ENCODE results near the gene SAP30BP.

Gene SAP30BP

DNA sequence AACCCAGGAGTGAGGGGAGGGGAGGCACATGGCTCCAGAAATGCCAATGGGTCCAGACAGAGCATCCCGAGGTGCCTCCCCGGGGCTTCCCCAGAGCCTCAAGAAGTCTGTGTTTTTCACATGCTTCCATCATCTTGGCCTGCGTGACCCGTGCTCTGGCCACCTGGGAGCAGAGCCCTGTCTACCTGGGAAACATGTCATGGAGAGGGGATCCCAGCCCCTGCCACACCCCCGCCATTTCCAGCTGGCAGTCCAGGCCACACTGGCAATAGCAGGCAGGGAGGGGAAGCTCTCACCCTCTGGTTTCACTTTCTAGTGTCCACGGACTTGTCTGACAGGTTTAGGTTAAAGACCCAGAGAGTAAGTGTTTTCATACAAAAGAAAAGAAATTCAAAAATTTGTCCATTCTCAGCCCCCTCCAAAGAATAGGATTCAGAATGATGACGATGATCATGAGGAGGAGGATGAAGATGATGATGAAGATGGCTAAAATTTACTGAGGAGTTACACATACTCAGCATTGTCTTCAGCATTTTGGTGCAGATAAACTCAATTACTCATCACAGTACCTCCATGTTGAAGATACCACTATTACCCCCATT is 24.9 kb upstream of the SAP30BP start:
- peak overlapping the region; percentile 78 for H3K4me3 ChIP-seq (ENCODE audit: low read depth, low read length)
- H2AFZ ChIP-seq: no peak overlapping the region
- H3K27me3 ChIP-seq (ENCODE audit: control insufficient read depth, insufficient read depth, low read length): no peaks in the 10 kb centered on the region
- H3K4me2 ChIP-seq (ENCODE audit: low read length): peak overlapping the region; percentile 78
- H3K4me1 ChIP-seq: peaks cover 62% of the 10 kb centered on the region
- TF ChIP-seq, protein P1, sequence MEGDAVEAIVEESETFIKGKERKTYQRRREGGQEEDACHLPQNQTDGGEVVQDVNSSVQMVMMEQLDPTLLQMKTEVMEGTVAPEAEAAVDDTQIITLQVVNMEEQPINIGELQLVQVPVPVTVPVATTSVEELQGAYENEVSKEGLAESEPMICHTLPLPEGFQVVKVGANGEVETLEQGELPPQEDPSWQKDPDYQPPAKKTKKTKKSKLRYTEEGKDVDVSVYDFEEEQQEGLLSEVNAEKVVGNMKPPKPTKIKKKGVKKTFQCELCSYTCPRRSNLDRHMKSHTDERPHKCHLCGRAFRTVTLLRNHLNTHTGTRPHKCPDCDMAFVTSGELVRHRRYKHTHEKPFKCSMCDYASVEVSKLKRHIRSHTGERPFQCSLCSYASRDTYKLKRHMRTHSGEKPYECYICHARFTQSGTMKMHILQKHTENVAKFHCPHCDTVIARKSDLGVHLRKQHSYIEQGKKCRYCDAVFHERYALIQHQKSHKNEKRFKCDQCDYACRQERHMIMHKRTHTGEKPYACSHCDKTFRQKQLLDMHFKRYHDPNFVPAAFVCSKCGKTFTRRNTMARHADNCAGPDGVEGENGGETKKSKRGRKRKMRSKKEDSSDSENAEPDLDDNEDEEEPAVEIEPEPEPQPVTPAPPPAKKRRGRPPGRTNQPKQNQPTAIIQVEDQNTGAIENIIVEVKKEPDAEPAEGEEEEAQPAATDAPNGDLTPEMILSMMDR (IDR thresholded peaks at IDR 0.05): no peak
- H3K79me2 ChIP-seq: peaks cover 5% of the 10 kb centered on the region
- H3K27ac ChIP-seq: peak overlapping the region; percentile 83
- H3K36me3 ChIP-seq (ENCODE audit: control insufficient read depth, insufficient read depth, low read length): no peaks in the 10 kb centered on the region
- H3K9me3 ChIP-seq (ENCODE audit: control insufficient read depth, low read length): no peaks in the 10 kb centered on the region
- H3K9ac ChIP-seq: no peak overlapping the region

- H3K9me3 ChIP-seq (ENCODE audit: control insufficient read depth, low read length): no peaks in the 10 kb centered on the region
- H2AFZ ChIP-seq: peak overlapping the region; percentile 4
- H3K9ac ChIP-seq: no peak overlapping the region
- H3K27me3 ChIP-seq (ENCODE audit: control insufficient read depth, insufficient read depth, low read length): no peaks in the 10 kb centered on the region
- peak overlapping the region; percentile 83 for H3K27ac ChIP-seq
- no peaks in the 10 kb centered on the region for H3K36me3 ChIP-seq (ENCODE audit: control insufficient read depth, insufficient read depth, low read length)
- TF ChIP-seq, protein P1 (IDR thresholded peaks at IDR 0.05): no peak
- peak overlapping the region; percentile 78 for H3K4me3 ChIP-seq (ENCODE audit: low read depth, low read length)
- H3K4me2 ChIP-seq (ENCODE audit: low read length): peak overlapping the region; percentile 78
- peaks cover 5% of the 10 kb centered on the region for H3K79me2 ChIP-seq
- H3K4me1 ChIP-seq: peaks cover 62% of the 10 kb centered on the region
These were observed 24.1 kb upstream of the SAP30BP start for GRCh38 chr17:75642784-75643642.

- no peak overlapping the region for H3K9ac ChIP-seq
- no peak overlapping the region for H3K4me3 ChIP-seq (ENCODE audit: low read depth, low read length)
- H3K79me2 ChIP-seq: peaks cover 3% of the 10 kb centered on the region
- peaks cover 61% of the 10 kb centered on the region for H3K4me1 ChIP-seq
- no peak overlapping the region for H2AFZ ChIP-seq
- no peaks in the 10 kb centered on the region for H3K36me3 ChIP-seq (ENCODE audit: control insufficient read depth, insufficient read depth, low read length)
- no peaks in the 10 kb centered on the region for H3K27me3 ChIP-seq (ENCODE audit: control insufficient read depth, insufficient read depth, low read length)
- H3K4me2 ChIP-seq (ENCODE audit: low read length): no peak overlapping the region
- H3K9me3 ChIP-seq (ENCODE audit: control insufficient read depth, low read length): no peaks in the 10 kb centered on the region
- H3K27ac ChIP-seq: peak overlapping the region; percentile 83
- TF ChIP-seq, protein P1 (IDR thresholded peaks at IDR 0.05): no peak
These were observed 23.5 kb upstream of the SAP30BP start for GRCh38 chr17:75643643-75644017.

GRCh38 chr17:75645501-75645888 is 21.6 kb upstream of the SAP30BP start:
- H3K27ac ChIP-seq: peak overlapping the region; percentile 88
- peak overlapping the region; percentile 14 for H3K4me3 ChIP-seq (ENCODE audit: low read depth, low read length)
- peaks cover 45% of the 10 kb centered on the region for H3K4me1 ChIP-seq

More at GRCh38 chr17:75645501-75645888, 21.6 kb upstream of the SAP30BP start:
- Histone ChIP-seq H3K79me2 (peaks cover 13% of the 10 kb centered on the region), H3K9ac (no peak overlapping the region), H2AFZ (peak overlapping the region; percentile 2), H3K9me3 (ENCODE audit: control insufficient read depth, low read length) (no peaks in the 10 kb centered on the region), H3K36me3 (ENCODE audit: control insufficient read depth, insufficient read depth, low read length) (no peaks in the 10 kb centered on the region), H3K4me2 (ENCODE audit: low read length) (peak overlapping the region; percentile 30), H3K27me3 (ENCODE audit: control insufficient read depth, insufficient read depth, low read length) (no peaks in the 10 kb centered on the region)
- TF ChIP-seq, protein P1 (IDR thresholded peaks at IDR 0.05): no peak

Measured in parathyroid adenoma (tissue), 2 donors.